HUES6 (cell line): ENCODE results near the gene MESD.
A peak's percentile ranks its signal among the peaks of the same experiment; 100 is the strongest.
"Not testable (repeated sequence)": the region's sequence is repeated elsewhere in the genome, so short reads cannot be mapped to it uniquely, and the experiment has no call there.

Experiments
- H3K27ac ChIP-seq: 2 replicates; pipeline ENCODE4 v1.7.0; 2013; ENCODE audit warnings: low read depth, mild to moderate bottlenecking, low read length, inconsistent platforms
- H3K27me3 ChIP-seq: 2 replicates; pipeline ENCODE4 v1.6.1; 2013; ENCODE audit warnings: low read length; ENCODE audit not compliant: control insufficient read depth, insufficient read depth
- H3K36me3 ChIP-seq: 2 replicates; pipeline ENCODE4 v1.6.1; 2013; ENCODE audit warnings: low read length; ENCODE audit not compliant: control insufficient read depth, insufficient read depth
- H3K4me1 ChIP-seq: 2 replicates; pipeline ENCODE4 v1.6.1; 2013; ENCODE audit warnings: low read length; ENCODE audit not compliant: control insufficient read depth, insufficient read depth
- H3K4me3 ChIP-seq: 2 replicates; pipeline ENCODE4 v1.5.1; 2013; ENCODE audit warnings: low read depth, low read length
- H3K9ac ChIP-seq: one replicate; pipeline ENCODE4 v1.6.1; 2013; ENCODE audit warnings: mild to moderate bottlenecking, low read length
- H3K9me3 ChIP-seq: 2 replicates; pipeline ENCODE4 v1.6.1; 2013; ENCODE audit warnings: low read depth, low read length; ENCODE audit not compliant: control insufficient read depth, insufficient read depth

MESD gene

GRCh38 chr15:80958818-80959495 is 30.7 kb downstream of the MESD start:
- Histone ChIP-seq H3K9ac (no peak overlapping the region), H3K27me3 (no peaks in the 10 kb centered on the region), H3K9me3 (no peaks in the 10 kb centered on the region), H3K4me1 (peaks cover 20% of the 10 kb centered on the region), H3K27ac (no peak overlapping the region), H3K36me3 (no peaks in the 10 kb centered on the region), H3K4me3 (no peak overlapping the region)

- no peaks in the 10 kb centered on the region for H3K36me3 ChIP-seq
- H3K4me3 ChIP-seq: no peak overlapping the region
- no peaks in the 10 kb centered on the region for H3K9me3 ChIP-seq
- H3K27me3 ChIP-seq: no peaks in the 10 kb centered on the region
- no peak overlapping the region for H3K9ac ChIP-seq
- H3K4me1 ChIP-seq: peaks cover 30% of the 10 kb centered on the region
- H3K27ac ChIP-seq: no peak overlapping the region
These were observed 31.6 kb downstream of the MESD start for GRCh38 chr15:80957976-80958375.

GRCh38 chr15:80957556-80957955 is 32.1 kb downstream of the MESD start:
- Histone ChIP-seq H3K4me3 (no peak overlapping the region), H3K4me1 (peaks cover 31% of the 10 kb centered on the region), H3K27ac (no peak overlapping the region), H3K9ac (no peak overlapping the region), H3K36me3 (no peaks in the 10 kb centered on the region), H3K27me3 (no peaks in the 10 kb centered on the region), H3K9me3 (no peaks in the 10 kb centered on the region)

GRCh38 chr15:80955571-80956452 is 33.8 kb downstream of the MESD start:
- not testable (repeated sequence) for H3K27ac ChIP-seq, H3K9ac ChIP-seq, H3K4me3 ChIP-seq, H3K9me3 ChIP-seq, H3K27me3 ChIP-seq
- Histone ChIP-seq H3K36me3 (peaks cover 11% of the 10 kb centered on the region), H3K4me1 (peaks cover 31% of the 10 kb centered on the region)

- Histone ChIP-seq H3K36me3 (peaks cover 23% of the 10 kb centered on the region), H3K9me3 (no peaks in the 10 kb centered on the region), H3K27me3 (no peaks in the 10 kb centered on the region), H3K27ac (peak overlapping the region; percentile 48; the same call in 1 of the 2 replicates), H3K4me1 (peaks cover 31% of the 10 kb centered on the region), H3K4me3 (no peak overlapping the region), H3K9ac (peak overlapping the region; percentile 55)
These were observed 35.5 kb downstream of the MESD start for GRCh38 chr15:80953953-80954778.

GRCh38 chr15:80953001-80953952 is 36.3 kb downstream of the MESD start:
- peaks cover 31% of the 10 kb centered on the region for H3K4me1 ChIP-seq
- H3K27me3 ChIP-seq: no peaks in the 10 kb centered on the region
- H3K36me3 ChIP-seq: peaks cover 29% of the 10 kb centered on the region
- H3K9me3 ChIP-seq: no peaks in the 10 kb centered on the region
- no peak overlapping the region for H3K27ac ChIP-seq
- H3K4me3 ChIP-seq: no peak overlapping the region
- peak overlapping the region; percentile 55 for H3K9ac ChIP-seq

- Histone ChIP-seq H3K4me1 (peaks cover 27% of the 10 kb centered on the region), H3K36me3 (peaks cover 43% of the 10 kb centered on the region), H3K9me3 (no peaks in the 10 kb centered on the region), H3K27me3 (no peaks in the 10 kb centered on the region), H3K4me3 (no peak overlapping the region), H3K27ac (no peak overlapping the region), H3K9ac (no peak overlapping the region)
These were observed 37.7 kb downstream of the MESD start for GRCh38 chr15:80951941-80952340.

GRCh38 chr15:80950291-80951078 is 39.1 kb downstream of the MESD start:
- H3K4me3 ChIP-seq: no peak overlapping the region
- peaks cover 23% of the 10 kb centered on the region for H3K4me1 ChIP-seq
- H3K9ac ChIP-seq: no peak overlapping the region
- H3K27me3 ChIP-seq: no peaks in the 10 kb centered on the region
- H3K9me3 ChIP-seq: no peaks in the 10 kb centered on the region
- peaks cover 54% of the 10 kb centered on the region for H3K36me3 ChIP-seq
- H3K27ac ChIP-seq: no peak overlapping the region

GRCh38 chr15:80949756-80950155 is 39.9 kb downstream of the MESD start:
- no peak overlapping the region for H3K27ac ChIP-seq
- H3K36me3 ChIP-seq: peaks cover 54% of the 10 kb centered on the region
- H3K4me3 ChIP-seq: no peak overlapping the region

More at GRCh38 chr15:80949756-80950155, 39.9 kb downstream of the MESD start:
- Histone ChIP-seq H3K9me3 (no peaks in the 10 kb centered on the region), H3K4me1 (peaks cover 19% of the 10 kb centered on the region), H3K9ac (no peak overlapping the region), H3K27me3 (no peaks in the 10 kb centered on the region)
